Stomach (tissue), 4 donors: ENCODE measurements around the gene MEGF6.

ENCODE experiments used
- POLR2A ChIP-seq, 4 donors: fragments of 450-650 bp; IDR thresholded peaks; one replicate each; pipeline ENCODE4 v1.6.1; 2016; ENCODE audit warnings: antibody characterized with exemption in 4 of 4, control low read depth in 2 of 4, mild to moderate bottlenecking in 1 of 4, moderate library complexity in 1 of 4
- POLR2AphosphoS5 ChIP-seq, 3 donors: sonication (generic); formaldehyde crosslinking; IDR thresholded peaks; one replicate each; pipeline ENCODE4 v1.6.1; 2016; ENCODE audit warnings: antibody characterized with exemption in 3 of 3
- TF ChIP-seq, protein P1 (sequence below), 7 experiments: fragments of 450-650 bp in 4 of 7; fragments of 200-600 bp in 3 of 7; sonication (generic) in 3 of 7; IDR thresholded peaks; one replicate each; pipeline ENCODE4 v1.5.1; 2016 to 2019; ENCODE audit warnings: antibody characterized with exemption in 7 of 7, control low read depth in 2 of 7, mild to moderate bottlenecking in 1 of 7

GRCh38 chr1:3494321-3495308, 116.7 kb downstream of the MEGF6 start:
- TF ChIP-seq, protein P1, sequence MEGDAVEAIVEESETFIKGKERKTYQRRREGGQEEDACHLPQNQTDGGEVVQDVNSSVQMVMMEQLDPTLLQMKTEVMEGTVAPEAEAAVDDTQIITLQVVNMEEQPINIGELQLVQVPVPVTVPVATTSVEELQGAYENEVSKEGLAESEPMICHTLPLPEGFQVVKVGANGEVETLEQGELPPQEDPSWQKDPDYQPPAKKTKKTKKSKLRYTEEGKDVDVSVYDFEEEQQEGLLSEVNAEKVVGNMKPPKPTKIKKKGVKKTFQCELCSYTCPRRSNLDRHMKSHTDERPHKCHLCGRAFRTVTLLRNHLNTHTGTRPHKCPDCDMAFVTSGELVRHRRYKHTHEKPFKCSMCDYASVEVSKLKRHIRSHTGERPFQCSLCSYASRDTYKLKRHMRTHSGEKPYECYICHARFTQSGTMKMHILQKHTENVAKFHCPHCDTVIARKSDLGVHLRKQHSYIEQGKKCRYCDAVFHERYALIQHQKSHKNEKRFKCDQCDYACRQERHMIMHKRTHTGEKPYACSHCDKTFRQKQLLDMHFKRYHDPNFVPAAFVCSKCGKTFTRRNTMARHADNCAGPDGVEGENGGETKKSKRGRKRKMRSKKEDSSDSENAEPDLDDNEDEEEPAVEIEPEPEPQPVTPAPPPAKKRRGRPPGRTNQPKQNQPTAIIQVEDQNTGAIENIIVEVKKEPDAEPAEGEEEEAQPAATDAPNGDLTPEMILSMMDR (IDR thresholded peaks at IDR 0.05) = no peak
- TF ChIP-seq POLR2A (IDR thresholded peaks at IDR 0.05) = no peak
- TF ChIP-seq POLR2AphosphoS5 (IDR thresholded peaks at IDR 0.05) = no peak
